Amniotic epithelial cell (primary cell): Measurements from ENCODE around the gene TMEM59.
"Not testable (repeated sequence)": the region's sequence is repeated elsewhere in the genome, so short reads cannot be mapped to it uniquely, and the experiment has no call there.

Experiments used
- DNase-seq: peaks from one replicate; pipeline ENCODE4 v3.0.0-alpha.2; 2010; ENCODE audit warnings: low read depth

TMEM59 gene

GRCh38 chr1:54013393-54014008 lies 39.5 kb downstream of the TMEM59 start:
- no peak for DNase-seq

- DNase-seq: no peak
Measured at GRCh38 chr1:54012863-54013262, 40.1 kb downstream of the TMEM59 start.

- DNase-seq: no peak
Measured at GRCh38 chr1:54012008-54012325, 41.0 kb downstream of the TMEM59 start.

DNA sequence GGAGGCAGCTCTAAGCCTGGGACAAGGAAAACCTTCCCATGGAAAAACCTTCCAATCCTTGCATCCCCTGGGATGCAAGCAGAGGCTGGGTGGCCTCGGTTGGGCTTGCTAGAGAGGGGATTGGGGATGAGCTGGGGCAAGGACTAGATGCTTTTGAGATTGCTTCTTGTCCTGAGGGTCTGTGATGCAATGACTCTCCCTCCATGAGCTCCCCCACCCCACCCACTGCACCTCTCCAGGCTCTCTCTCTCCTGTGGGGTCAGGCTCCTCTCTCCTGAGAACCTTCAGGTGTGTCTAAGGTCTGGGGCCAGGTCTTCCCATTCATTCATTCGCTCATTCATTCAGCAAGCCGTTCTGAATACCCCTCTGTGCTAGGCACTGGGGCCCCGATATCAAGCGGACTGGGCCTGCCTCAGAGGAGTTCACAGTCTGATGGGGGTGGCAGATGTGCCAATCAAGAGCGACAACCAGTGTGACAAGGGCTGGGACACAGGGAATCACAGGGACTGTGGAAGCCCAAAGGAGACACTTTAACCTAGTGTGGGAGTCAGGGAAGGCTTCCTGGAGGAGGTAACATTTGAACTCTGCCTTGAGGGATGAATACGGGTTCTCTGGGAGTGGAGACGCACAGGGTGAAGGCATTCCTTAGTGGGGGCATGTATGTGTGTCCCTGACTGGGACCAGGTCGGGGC lies 41.5 kb downstream of the TMEM59 start:
- no peak for DNase-seq

GRCh38 chr1:54010415-54011117 lies 42.4 kb downstream of the TMEM59 start:
- DNase-seq: no peak

GRCh38 chr1:54009406-54009805 lies 43.6 kb downstream of the TMEM59 start:
- no peak for DNase-seq

DNA sequence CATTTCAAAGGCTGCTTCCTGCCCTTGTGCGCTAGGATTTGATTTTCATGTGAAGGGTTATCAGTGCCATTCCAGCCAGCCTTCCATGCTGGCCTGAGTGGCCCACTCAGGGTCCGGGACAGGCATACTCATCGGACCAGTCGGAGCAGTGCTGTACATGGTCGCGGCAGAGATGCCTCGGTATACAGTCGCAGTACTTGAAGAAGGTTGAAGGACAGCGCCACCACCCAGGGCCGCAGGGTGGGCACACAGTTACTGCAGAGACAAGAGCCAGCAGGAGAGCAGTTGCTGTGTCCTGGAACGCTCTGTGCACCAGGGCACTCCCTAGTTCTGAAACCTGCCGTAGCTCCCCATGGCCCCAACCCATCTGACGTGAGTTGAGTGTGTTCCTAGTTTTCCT lies 44.1 kb downstream of the TMEM59 start:
- no peak for DNase-seq

GRCh38 chr1:54007613-54008012 lies 45.4 kb downstream of the TMEM59 start:
- DNase-seq: no peak

DNA sequence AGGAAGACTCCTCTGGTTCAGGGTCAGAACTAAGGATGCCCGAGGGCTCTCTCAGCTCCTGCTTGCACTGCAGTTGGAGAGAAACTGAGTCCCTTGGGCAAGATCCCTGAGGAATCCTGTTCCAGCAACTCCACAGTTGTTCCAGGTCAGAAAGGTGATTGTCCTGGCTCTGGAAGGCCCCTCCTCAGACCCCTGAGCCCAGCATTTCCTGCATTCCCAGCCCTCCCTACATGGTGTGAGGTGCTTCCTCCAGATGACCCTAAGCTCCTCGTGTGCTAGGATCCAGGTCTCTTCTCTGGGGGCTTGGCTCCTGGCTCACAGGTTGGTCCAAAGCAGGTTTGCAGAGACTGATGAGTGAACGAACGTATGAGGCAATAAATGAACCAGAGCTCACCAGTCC lies 46.5 kb downstream of the TMEM59 start:
- DNase-seq: no peak

DNA sequence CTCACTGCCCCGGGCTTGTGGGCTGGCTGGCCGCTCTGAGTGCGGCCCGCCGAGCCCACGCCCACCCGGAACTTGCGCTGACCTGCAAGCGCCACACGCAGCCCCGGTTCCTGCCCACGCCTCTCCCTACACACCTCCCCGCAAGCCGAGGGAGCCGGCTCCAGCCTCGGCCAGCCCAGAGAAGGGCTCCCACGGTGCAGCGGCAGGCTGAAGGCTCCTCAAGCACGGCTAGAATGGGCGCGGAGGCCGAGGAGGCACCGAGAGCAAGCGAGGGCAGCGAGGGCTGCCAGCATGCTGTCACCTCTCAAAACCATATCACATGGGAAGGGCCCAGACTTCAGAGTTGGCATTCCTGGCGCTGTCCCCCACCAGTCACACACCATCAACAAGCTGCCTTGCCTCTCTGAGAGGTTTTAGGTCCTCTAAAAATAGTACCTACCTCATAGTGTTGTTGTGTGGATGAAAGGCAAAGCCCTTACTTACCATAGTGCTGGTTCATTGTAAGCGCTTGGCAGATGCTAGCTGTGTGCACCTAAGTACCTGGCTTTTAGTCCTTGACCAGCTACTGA lies 48.4 kb downstream of the TMEM59 start:
- no peak for DNase-seq

GRCh38 chr1:54003750-54004480 lies 49.1 kb downstream of the TMEM59 start:
- not testable (repeated sequence) for DNase-seq

DNA sequence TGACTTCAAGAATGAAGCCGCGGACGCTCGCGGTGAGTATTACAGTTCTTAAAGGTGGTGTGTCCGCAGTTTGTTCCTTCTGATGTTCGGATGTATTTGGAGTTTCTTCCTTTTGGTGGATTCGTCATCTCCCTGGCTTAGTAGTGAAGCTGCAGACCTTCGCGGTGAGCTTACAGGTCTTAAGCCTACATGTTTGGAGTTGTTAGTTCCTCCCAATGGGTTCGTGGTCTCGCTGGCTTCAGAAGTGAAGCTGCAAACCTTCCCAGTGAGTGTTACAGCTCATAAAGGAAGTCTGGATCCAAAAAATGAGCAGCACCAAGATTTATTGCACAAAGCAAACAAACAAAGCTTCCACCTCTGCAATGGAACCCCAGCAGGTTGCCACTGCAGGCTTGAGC lies 49.8 kb downstream of the TMEM59 start:
- no peak for DNase-seq

- DNase-seq: no peak
Measured at GRCh38 chr1:54002544-54003248, 50.3 kb downstream of the TMEM59 start.

DNA sequence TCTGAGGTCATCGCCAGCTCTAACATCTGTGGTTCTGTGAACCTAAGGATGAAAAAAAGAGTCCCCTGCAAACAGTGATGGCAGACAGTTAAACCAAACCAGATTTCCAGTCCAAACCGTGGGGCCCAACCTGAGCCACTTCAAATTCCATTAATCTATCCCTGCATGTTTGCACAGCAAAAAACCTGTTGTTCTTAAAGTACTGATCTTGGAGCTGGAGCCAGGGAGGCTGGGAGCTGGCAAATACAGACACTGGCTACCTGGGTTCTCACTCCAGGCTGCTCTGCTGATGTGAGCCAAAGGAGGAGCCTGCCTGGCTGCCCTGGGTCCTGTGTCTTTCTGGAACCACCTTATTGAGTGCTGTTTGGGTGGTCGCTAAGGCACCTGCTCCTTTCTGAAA lies 51.4 kb downstream of the TMEM59 start:
- no peak for DNase-seq

DNA sequence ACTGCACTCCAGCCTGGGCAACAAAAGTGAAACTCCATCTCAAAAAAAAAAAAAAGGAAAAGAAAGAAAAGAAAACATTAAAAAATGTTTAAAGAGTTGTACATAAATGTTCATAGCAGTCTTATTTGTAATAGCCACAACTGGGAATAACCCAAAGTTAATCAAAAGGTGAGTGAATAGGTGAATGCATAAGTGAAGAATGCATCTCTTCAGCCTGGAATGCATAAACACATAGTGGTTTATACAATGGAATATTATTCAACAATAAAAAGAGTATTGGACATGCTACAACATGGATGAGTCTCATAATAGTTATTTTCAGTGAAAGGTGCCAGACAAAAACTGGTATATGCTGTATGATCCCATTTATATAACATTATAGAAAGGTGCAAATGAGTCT lies 53.1 kb downstream of the TMEM59 start:
- no peak for DNase-seq

GRCh38 chr1:53998223-53998622 lies 54.8 kb downstream of the TMEM59 start:
- DNase-seq: no peak

GRCh38 chr1:53995683-53996082 lies 57.3 kb downstream of the TMEM59 start:
- DNase-seq: no peak

GRCh38 chr1:53994516-53994915 lies 58.5 kb downstream of the TMEM59 start:
- not testable (repeated sequence) for DNase-seq

DNA sequence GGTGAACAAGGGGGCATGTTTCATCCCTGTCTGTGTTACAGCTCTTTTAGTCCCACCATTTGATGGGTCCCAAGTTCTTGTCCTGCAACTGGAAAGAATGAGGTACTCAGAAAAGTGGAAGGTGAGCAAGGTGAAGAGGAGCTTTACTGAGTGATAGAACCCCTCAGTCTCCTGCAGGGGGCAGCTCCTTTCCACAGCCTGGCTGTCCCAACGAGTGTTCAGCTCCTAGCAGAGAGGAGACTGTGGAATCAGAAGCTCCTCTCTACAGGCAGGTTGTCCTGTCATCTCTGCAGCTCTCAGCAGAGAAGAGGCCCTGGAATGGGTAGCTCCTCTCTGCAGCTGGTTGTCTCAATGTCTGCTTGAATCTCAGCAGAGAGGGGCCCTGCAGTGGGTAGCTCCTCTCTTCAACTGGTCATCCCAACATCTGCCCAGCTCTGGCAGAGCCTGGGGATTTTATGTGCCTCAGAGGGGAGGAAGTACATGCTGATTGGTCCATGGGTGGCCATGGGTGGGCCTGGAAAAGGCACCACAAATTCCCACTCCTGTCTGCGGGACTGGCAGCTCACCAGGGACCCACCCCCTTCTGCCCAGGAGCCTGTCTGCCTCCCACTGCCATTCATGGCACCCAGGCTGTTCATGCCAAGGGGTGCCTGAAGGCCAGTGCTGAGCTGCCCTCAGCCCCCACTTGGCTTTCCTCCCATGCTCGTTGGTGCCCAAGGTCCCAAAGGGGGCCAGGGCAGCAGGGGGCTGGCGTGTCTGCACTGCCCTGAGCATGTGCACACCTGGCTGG lies 60.7 kb downstream of the TMEM59 start:
- DNase-seq: peak; percentile 17

DNA sequence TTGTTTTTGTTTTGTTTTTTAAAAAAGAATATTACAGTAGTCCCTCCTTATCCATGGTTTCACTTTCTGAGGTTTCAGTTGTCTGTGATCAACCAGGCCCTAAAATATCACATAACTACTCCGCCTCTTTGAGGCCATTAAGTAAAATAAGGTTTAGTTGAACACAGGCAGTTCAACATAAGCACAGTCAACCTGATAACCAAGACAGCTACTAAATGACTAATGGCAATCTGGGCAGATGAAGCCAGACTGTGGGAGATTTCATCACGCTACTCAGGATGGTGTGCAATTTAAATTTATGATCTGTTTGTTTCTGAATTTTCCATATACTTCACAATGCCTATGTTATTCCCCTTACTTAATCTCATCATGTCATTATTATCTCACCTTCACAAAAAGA lies 65.1 kb downstream of the TMEM59 start:
- DNase-seq: peak; percentile 91

DNA sequence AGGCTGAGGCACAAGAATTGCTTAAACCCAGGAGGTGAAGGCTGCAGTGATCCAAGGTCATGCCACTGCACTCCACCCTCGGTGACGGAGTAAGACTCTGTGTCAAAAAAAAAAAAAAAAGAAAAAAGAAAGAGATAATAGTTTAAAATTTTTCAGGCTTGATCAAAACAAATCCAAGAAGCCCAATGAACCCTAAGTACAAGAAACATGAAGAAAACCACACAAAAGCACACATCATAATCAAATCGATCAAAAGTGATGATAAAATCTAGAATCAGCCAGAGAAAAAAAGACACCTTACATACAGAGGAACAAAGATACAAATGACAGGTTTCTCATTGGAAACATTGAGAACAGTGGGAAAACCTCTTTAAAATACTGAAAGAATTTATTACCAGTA lies 66.5 kb downstream of the TMEM59 start:
- DNase-seq: no peak
